Gastrocnemius medialis (tissue), 4 donors: ENCODE results near the gene CHSY1.

Experiments used
- POLR2A ChIP-seq, 2 donors: fragments of 450-650 bp; IDR thresholded peaks; one replicate each; pipeline ENCODE4 v1.6.1; 2017; ENCODE audit warnings: antibody characterized with exemption in 2 of 2, mild to moderate bottlenecking in 2 of 2, moderate library complexity in 2 of 2
- TF ChIP-seq, protein P1 (sequence below), 5 experiments: fragments of 450-650 bp in 3 of 5; fragments of 200-600 bp in 2 of 5; sonication (generic) in 2 of 5; IDR thresholded peaks in 4 of 5; conservative IDR thresholded peaks in 1 of 5; 1 replicate in 4 of 5; 2 replicates in 1 of 5; pipeline ENCODE4 v1.5.1; 2016 to 2019; ENCODE audit warnings: antibody characterized with exemption in 5 of 5, mild to moderate bottlenecking in 3 of 5, moderate library complexity in 3 of 5

DNA sequence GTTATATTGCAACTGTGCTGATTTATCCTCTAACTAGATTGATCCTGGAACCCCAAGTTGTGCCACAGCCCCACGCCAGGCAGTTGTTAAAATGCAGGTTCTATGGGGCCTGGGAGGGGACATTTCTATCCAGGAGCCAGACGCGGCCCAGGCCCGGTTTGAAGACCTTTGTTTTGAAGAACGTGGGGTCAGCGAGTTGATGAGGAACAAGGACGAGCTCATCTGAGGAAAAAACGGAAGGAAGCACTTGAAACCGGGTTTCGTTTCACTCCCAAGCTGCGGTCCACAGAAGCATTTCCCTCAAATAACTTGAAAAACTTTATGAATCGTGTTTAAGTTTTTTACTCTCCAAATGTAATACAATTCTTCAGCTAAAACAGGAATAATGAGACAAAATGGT, 76.4 kb downstream of the CHSY1 start:
- TF ChIP-seq, protein P1, sequence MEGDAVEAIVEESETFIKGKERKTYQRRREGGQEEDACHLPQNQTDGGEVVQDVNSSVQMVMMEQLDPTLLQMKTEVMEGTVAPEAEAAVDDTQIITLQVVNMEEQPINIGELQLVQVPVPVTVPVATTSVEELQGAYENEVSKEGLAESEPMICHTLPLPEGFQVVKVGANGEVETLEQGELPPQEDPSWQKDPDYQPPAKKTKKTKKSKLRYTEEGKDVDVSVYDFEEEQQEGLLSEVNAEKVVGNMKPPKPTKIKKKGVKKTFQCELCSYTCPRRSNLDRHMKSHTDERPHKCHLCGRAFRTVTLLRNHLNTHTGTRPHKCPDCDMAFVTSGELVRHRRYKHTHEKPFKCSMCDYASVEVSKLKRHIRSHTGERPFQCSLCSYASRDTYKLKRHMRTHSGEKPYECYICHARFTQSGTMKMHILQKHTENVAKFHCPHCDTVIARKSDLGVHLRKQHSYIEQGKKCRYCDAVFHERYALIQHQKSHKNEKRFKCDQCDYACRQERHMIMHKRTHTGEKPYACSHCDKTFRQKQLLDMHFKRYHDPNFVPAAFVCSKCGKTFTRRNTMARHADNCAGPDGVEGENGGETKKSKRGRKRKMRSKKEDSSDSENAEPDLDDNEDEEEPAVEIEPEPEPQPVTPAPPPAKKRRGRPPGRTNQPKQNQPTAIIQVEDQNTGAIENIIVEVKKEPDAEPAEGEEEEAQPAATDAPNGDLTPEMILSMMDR (IDR thresholded peaks at IDR 0.05 in 4 of 5, conservative IDR thresholded peaks at IDR 0.05 in 1 of 5), result no peak
- TF ChIP-seq POLR2A (IDR thresholded peaks at IDR 0.05), result no peak
